ENCODE data around the gene CTNNA3. TPM values are rescaled to one million over a fixed set of nuclear protein-coding genes. Genes with fewer than 3 reads are reported as not detected.

The CTNNA3 gene
- total RNA-seq, 6 experiments from 2014 or later, result 0.19 to 3.6 (median 1.2) TPM

DNA sequence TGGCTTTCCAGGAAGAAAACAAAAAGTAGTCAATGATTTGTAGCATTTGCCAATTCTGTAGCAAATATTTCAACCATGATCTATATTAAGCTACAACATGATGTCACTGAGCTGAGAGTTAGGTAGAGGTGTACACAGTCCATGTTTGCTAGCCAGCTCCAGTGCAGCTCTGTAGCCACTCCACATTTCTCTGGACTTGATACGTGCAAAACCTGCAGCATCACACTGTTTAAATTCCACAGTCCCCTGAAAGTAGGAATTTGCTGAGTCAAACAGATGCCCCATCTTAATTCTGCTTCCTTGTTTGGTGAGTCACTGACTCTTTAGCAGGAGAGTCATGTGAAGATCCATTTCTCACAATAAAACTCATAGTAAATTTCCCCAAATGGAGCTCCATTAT lies 859.9 kb downstream of the CTNNA3 start:
- H3K27ac ChIP-seq, result no peak overlapping the region
- intact Hi-C loops (cut with DNase I), result no loop called here
- TF ChIP-seq CTCF (IDR thresholded peaks at IDR 0.05) (no peak), POLR2A (IDR thresholded peaks at IDR 0.05) (no peak)
- H3K4me1 ChIP-seq, result no peaks in the 10 kb centered on the region
- no peak overlapping the region for H3K4me3 ChIP-seq
- no peaks in the 10 kb centered on the region for H3K36me3 ChIP-seq
- peak in 1 of 4 donors; percentile 78 for ATAC-seq
- no peaks in the 10 kb centered on the region for H3K9me3 ChIP-seq
- no peaks in the 10 kb centered on the region for H3K27me3 ChIP-seq
- DNase-seq, result no peak
- WGBS (ENCODE audit: insufficient coverage, low coverage, low lambda C conversion rate, missing lambda C conversion rate), result no CpG with 5 or more reads among the region's 1 CpG

DNA sequence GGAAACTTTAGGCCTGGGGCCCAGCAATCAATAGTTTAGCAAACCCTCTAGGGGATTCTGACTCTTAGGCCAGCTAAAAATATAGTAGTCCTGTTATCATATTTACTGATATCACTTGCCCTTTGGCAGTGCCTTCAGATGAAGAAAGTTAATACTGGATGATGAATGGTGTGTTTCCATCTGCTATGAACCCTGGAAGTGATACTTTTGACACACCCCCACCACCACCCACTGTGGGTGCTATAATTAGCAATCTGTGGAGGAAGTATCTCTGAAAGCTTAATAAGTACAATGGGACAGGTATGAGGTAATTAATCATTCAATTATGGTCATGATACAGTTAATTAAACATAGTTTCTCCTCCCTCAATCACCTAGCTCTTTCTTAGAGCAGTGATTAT lies 860.6 kb downstream of the CTNNA3 start:
- intact Hi-C loops (cut with DNase I), result no loop called here
- Histone ChIP-seq H3K4me1 (no peaks in the 10 kb centered on the region), H3K4me3 (no peak overlapping the region), H3K27me3 (no peaks in the 10 kb centered on the region), H3K27ac (no peak overlapping the region), H3K36me3 (no peaks in the 10 kb centered on the region), H3K9me3 (no peaks in the 10 kb centered on the region)
- no peak for TF ChIP-seq POLR2A (IDR thresholded peaks at IDR 0.05)
- TF ChIP-seq CTCF (IDR thresholded peaks at IDR 0.05), result no peak
- ATAC-seq (no peak), DNase-seq (no peak)

DNA sequence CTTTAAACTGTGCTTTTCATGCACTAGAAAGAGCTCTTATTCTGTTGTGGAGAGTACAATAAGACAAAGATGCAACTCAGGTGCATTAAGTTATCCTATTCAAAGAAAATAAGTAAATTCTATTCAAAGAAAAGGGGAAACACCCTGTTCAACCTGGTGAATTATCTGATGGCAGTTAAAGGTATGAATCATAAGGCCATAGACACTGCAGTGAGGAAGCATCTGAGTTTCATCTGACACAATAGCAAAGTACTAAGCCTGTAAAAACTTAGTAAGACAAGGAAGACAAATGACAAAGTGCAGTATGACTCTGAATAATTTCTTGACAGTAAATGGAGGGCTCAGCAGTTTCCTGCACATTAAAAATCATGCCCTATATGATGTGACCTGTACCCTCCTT lies 861.2 kb downstream of the CTNNA3 start:
- Histone ChIP-seq H3K27me3 (no peaks in the 10 kb centered on the region), H3K36me3 (no peaks in the 10 kb centered on the region), H3K4me3 (no peak overlapping the region), H3K9me3 (no peaks in the 10 kb centered on the region), H3K27ac (no peak overlapping the region), H3K4me1 (no peaks in the 10 kb centered on the region)
- TF ChIP-seq POLR2A (IDR thresholded peaks at IDR 0.05) (no peak), CTCF (IDR thresholded peaks at IDR 0.05) (no peak)
- no peak for ATAC-seq
- intact Hi-C loops (cut with DNase I), result no loop called here
- DNase-seq, result no peak

DNA sequence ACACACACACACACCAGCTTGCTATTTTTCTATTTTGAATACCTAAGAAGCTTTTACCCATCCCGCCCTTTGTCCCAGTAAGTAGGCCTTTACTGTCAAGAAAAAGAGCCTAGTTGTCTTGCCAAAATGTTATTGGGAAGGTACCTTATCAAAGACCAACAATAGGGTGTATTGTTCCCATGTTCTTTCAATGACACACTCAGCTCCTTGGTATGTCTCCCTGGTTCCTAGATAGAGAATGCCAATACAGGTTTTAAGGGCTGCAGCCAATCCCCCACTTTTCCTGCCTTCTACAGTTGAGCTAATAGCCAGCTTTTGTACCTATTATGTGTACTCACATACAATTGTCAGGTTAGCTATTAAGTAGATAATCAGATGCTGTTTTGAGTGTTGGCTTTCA lies 862.1 kb downstream of the CTNNA3 start:
- TF ChIP-seq POLR2A (IDR thresholded peaks at IDR 0.05) (no peak), CTCF (IDR thresholded peaks at IDR 0.05) (no peak)
- no peaks in the 10 kb centered on the region for H3K36me3 ChIP-seq
- no peaks in the 10 kb centered on the region for H3K27me3 ChIP-seq
- no peaks in the 10 kb centered on the region for H3K9me3 ChIP-seq
- no peak for DNase-seq
- H3K27ac ChIP-seq, result no peak overlapping the region
- intact Hi-C loops (cut with DNase I), result no loop called here
- ATAC-seq, result no peak
- H3K4me3 ChIP-seq, result no peak overlapping the region
- 85% methylated on average over 1 of the region's 1 CpG for whole genome bisulfite sequencing (ENCODE audit: insufficient coverage, low coverage, low lambda C conversion rate, missing lambda C conversion rate)
- H3K4me1 ChIP-seq, result no peaks in the 10 kb centered on the region

- no peaks in the 10 kb centered on the region for H3K4me1 ChIP-seq
- no peaks in the 10 kb centered on the region for H3K36me3 ChIP-seq
- TF ChIP-seq CTCF (IDR thresholded peaks at IDR 0.05) (no peak), POLR2A (IDR thresholded peaks at IDR 0.05) (no peak)
- DNase-seq (no peak), ATAC-seq (no peak)
- no peaks in the 10 kb centered on the region for H3K9me3 ChIP-seq
- no peaks in the 10 kb centered on the region for H3K27me3 ChIP-seq
- no peak overlapping the region for H3K4me3 ChIP-seq
- 66% methylated on average over 3 of the region's 3 CpGs for WGBS (ENCODE audit: insufficient coverage, low coverage, low lambda C conversion rate, missing lambda C conversion rate)
- H3K27ac ChIP-seq, result no peak overlapping the region
- intact Hi-C loops (cut with DNase I), result no loop called here
Measured at GRCh38 chr10:66832781-66833422, 863.1 kb downstream of the CTNNA3 start.

All from right lobe of liver (tissue), 6 donors.